Inflammatory macrophage (primary cell): ENCODE measurements around the gene ZBED4.

Experiments
- DNase-seq, 2 donors: peaks; one replicate each; pipeline ENCODE4 v3.0.0-alpha.2; 2020 to 2022

The ZBED4 gene

DNA sequence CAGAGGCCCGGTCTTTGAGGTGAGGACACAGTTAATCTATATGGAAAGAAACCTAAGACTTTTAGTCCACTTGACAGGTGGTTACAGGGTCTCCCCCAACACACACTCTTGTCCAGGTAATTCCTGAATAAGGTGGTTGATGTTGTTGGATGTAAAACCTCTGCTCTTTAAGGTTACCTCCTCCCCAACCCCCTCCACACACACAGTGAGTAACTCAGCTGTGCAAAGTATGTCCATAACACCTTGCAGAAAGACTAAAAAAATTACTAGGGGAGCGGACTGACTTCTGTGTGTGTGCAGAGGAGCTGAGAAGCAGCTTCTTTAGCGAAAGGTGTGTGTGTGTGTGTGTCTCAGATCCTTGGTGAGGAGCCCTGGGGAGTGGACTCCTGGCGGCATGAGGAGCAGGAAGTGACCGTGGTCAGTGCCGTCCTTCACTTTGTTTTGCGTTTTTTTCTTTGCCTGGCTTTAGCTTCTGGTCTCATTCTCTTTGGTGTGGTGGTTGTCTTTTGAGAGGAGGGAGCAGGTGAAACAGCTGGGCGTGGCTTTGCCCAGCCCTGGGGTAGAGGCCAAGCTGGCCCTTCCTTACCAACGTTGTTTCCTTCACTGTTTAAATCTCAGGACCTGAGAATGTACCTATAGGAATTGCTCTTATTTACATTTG, 1.7 kb downstream of the ZBED4 start:
- DNase-seq: no peak

DNA sequence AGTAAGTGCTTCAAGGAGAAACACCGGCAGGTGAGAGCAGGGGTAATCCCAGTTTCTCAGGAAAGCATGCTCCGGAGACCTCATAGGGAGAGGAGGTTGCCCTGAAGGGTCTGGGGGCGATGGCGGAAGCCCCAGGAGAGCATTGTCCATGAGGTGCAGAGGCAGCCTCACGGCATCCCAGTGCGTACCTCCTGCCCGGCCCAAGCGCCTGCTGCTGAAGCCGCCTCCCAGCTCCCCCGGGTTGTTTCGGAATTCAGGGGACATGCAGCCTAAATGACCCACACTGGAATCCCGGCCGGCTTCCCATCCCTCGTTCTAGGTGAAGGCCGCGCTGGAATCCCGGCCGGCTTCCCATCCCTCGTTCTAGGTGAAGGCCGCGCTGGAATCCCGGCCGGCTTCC, 2.7 kb downstream of the ZBED4 start:
- no peak for DNase-seq

DNA sequence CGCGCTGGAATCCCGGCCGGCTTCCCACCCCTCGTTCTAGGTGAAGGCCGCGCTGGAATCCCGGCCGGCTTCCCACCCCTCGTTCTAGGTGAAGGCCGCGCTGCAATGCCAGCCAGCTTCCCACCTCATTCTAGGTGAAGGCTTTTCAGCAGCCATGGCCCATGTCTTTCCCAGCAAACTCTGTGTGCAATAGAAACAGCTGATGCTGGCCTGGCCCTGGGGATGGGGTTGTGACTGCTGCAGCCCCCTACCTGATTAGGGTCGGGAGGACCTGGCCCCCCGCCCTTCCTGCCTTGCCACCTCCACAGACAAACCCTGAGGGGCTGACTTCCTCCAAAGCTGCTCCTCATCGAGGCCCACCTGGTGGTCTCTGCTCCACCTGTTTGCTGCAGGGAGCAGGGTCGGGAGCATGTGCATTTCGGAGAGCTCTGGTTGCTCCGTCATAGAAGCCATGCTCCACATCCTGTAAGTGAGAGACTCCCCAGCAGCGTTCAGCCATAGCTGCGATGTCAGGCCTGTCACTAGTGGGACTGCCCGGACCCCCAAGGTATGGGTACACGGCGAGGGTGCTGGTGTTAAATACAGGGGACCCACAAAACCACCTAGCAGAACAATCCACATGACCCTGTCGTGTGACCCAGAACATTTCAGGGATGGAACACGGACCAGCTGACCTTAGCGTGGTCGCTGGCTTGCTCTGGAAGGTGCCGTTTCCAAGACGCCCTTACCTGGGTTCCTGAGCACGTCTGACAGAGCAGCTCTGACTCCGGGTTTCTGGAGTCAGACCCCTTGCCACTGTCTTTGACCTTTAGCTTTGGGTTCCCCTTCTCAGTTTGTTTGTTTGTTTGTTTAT, 3.3 kb downstream of the ZBED4 start:
- no peak for DNase-seq

DNA sequence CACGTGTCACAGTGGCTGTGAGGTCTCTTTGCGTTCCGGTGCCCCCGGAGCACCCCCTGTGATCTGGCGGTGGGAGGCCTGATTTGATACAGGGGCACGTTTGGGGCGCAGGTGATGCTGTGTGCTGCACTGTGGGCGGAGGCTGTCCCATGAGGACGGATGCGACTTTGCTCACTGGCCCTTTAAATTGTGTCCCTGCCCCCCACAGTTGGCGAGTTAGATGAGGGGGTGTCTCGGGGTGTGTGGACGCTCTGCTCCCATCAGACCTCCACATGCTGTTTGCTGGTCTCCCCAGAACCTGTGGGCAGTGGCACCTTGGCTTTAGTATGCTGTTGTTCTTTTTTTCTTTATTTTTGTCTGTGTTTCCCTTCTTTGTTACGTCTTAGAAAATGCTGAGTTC, 5.2 kb downstream of the ZBED4 start:
- DNase-seq: no peak

DNA sequence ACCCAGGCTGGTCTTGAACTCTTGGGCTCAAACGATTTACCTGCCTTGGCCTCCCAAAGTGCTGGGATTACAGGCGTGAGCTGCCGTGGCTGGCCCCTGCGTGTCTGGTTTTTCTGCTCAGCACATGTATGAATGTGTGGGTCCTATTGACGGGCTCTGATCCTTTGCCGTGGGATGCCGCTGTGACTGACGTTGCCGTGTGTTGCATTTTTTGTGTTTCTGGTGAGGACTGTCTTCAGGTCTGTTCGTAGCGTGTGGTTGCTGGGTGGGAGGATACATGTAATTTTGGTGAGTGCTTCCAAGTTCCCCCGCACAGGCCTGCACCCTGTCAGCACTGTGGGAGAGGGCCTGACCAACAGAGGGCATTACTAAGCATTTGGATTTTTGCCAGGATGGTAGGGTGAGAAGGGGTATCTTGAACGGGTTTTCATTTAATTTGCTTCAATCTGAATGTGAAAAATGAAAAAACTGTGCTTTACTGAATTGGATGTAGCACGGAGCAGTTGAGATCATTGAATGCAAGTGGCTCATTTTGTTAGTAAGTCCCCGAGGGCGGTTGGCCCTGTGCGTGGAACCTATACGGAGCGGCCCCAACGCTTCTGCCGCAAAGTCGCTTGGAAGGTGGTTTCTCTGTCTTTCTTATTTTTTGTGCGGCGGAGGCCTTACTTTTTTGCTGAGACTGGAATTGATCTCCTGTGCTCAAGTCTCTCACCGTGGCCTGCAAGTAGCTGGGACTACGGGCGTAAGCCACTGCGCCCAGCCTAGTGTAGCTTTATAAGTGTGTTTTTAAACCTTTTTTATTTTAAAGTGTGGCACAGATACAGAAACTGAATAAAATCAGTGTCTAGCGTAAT, 8.2 kb downstream of the ZBED4 start:
- peak in 1 of 2 donors; percentile 38 for DNase-seq

DNA sequence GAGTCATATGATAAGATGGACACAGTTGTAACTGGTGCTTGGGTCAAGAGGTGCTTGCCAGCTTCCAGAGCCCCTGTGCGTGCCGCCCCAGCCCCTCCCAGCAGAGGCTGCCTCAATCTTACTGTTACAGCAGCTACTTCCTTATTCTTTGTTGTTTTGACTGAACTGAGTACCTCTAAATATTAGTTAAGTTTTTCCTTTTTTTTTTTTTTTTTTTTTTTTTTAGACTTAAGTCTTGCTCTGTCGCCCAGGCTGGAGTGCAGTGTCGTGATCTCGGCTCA, 8.8 kb downstream of the ZBED4 start:
- peak; percentile 23 to 43 for DNase-seq

DNA sequence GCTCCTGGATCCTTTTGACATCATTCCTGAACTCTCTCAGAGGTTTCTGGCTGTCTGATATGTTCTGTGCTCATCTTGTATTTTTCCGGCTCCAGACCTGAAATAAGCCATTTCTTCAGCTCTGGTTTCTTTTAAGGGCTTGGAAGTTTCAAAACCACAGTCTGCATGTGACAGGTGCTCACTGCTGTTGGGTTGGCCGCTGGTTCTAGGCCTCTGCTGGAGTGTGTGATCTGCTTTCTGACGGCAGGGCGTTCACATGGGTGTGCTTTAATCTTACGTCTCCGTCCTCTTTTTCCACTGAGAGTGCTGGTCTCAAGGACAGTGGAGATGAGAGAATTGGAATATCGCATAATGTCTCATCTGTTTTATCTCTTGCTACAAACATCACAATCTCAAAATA, 10.3 kb downstream of the ZBED4 start:
- DNase-seq: no peak

DNA sequence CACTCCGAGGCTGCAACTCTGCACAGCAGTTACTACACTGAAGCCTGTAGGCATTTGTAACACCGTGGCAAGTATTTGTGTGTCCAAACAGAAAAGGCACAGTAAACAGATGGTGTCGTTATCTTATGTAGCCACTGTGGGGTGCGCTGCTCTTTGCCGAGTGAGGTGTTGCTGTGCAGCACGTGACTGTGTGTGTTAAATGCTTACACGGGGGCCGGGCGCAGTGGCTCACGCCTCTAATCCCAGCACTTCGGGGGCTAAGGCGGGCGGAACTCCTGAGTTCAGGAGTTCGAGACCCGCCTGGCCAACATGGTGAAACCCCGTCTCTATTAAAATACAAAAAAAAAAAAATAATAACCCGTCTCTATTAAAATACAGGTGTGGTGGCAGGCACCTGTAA, 11.5 kb downstream of the ZBED4 start:
- DNase-seq: no peak

DNA sequence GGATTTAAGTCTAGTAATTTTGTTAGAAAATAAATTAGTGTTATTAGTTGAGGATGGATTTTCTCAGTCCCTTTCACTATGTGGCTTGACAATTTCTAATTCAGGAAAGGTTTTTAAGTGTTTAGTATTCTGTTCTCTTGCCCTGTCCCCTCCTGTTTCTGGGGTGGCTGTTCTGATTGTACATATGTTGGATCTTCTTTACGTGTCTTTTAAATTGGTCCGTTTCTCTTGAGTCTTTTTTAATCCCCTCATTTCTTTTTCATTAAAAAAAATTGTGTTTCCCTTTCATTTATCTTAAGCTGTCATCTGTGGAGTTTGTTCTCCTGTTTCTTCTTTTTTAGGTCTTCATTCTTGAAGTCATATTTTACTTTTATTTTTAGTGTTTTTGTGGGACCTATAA, 12.5 kb downstream of the ZBED4 start:
- DNase-seq: no peak

DNA sequence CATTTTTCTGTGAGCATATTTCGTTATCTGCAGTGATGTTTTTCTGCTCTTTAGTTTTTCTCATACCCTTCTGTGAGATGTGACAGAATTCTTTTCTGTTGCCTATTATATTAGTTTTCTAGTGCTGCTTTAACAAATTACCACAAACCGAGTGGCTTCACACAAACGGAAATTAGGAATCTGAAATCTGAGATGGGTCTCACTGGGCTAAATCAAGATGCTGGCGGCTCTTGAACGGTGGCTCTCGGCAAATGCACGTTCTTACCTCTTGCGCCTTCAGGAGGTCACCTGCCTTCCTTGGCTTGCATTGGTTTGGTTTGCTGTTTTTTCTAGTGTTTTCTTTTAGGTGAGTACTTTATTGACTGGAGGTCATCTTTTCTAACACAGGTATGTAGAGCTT, 13.0 kb downstream of the ZBED4 start:
- no peak for DNase-seq

DNA sequence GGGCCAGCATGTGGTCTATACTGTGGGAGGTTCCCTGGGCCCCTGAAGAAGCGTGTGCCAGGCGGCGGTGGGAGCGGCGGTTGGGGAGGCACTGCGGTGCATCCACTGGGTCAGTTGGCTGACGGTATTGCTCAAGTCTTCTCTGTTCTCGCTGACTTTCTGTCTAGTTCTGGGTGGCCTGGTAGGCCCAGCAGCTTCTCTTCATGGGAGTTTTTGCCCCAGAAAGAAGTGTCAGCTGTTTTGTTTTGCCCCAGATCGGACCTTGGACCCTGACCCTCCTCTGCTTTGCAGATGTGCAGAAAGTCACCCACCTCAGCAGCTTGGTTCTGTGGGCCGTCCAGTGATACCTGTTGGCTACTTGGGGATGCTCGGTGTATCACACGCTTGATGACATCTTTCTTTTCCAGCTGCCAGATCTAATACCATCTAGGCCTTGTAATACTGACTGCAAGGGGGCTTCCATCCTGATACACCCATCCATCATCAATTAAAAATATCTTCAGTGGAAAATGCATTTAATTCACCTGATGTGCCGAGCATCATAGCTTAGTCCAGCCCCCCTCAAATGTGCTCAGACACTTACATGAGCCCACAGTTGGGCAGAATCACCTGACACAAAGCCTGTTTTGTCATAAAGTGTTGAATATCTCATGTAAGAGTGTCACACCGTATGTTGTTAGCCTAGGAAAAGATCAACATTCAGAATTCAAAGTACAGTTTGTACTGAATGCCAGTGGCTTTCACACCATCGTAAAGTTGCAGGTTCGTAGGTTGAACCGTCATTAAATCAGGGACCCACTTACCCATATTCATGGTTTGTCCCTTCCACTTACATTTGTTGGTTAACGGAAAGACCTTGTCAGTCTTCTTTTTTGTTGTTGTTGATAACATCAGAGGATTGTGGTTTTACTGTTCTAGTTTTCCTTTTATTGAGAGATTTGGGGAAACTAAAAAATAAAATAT, 13.9 kb downstream of the ZBED4 start:
- no peak for DNase-seq

DNA sequence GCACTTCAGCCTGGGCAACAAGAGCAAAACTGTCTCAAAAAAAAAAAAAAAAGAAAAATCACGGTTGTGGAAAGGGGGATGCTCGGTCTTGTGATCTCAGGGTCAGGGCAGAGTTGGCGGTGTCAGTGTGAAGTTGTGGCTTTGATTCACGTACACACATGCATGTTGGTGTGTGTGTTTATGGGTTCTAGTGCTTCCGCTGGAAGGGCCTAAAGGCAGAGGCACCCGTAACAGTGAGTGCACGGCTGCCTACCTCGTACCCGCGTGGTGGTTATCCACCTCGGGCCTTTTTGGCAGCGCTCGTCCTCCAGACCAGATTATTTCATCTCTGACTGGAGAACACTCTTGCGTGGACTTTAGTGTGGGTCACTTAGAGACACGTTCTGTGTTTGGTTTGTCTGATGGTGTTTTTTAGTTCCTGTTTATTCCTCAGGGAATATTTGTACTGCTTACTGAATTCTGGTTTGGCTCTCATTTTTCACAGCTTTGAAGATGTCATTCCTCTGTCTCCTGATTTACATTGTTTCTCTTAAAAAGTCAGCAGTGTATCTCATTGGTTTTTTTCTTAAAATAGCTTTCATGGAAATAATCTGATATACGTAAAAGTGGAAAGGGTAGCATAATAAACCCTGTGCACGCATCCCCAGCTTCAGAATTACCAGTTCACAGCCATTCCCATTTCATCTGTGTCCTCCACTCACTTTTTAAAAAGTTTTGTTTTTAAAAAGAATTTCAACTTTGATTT, 15.6 kb downstream of the ZBED4 start:
- no peak for DNase-seq

DNA sequence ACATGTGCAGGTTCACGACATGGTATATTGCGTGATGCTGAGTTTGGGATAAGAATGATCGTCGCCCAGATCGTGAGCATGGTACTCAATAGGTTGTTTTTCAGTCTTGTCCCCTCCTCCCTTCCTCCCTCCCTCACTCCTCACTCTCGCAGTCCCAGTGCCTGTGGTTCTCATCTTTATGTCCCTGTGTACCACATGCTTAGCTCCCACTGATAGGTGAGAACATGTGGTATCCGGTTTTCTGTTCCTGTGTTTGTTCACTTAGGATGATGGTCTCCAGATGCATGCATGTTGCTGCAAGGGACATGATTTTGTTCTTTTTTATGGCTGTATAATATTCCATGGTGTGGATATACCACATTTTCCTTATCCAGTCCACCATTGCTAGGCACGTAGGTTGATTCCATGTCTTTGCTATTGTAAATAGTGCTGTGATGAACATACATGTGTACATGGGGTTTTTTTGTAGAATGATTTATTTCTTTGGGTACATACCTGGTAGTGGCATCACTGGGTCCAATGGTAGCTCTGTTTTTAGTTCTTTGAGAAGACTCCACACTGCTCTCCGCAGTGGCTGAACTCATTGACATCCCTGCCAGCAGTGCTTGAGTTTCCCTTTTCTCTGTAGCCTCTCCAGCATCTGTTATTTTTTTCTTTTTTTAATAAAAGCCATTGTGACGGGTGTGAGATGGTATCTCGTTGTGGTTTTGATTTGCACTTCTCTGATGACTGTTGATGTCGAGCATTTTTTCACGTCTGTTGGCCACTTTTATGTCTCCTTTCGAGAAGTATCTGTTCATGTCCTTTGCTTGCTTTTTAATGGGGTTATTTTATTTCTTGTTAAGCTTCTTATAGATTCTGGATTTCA, 16.4 kb downstream of the ZBED4 start:
- no peak for DNase-seq

DNA sequence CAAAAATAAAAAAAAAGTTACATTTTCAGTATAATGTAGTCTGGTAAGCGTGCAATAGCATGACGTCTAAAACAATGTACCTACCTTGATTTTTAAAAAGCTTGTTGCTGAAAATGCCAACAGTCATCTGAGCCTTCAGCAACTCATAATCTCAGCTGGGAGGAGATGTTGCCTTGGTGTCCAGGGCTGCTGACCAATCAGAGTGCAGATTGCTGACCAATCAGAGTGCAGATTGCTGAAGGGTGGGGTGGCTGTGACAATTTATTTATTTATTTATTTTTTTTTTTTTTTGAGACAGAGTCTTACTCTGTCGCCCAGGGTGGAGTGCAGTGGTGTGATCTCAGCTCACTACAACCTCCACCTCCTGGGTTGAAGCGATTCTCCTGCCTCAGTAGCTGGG, 17.8 kb downstream of the ZBED4 start:
- DNase-seq: no peak

DNA sequence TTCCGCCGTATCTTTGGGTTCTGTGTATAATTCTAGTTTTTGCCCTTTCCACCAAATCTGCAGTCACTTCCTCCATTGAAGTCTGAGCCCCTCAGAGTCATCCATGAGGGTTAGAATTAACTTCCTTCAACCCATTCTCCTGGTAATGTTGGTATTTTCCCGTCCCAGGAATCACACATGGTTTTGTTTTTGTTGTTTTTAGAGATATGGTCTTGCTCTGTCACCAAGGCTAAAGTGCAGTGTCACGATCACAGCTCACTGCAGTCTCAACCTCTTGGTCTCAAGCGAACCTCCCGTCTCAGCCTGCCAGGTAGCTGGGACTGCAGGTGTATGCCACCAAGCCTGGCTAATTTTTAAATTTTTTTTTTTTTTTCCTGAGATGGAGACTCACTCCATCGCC, 18.7 kb downstream of the ZBED4 start:
- DNase-seq: no peak

DNA sequence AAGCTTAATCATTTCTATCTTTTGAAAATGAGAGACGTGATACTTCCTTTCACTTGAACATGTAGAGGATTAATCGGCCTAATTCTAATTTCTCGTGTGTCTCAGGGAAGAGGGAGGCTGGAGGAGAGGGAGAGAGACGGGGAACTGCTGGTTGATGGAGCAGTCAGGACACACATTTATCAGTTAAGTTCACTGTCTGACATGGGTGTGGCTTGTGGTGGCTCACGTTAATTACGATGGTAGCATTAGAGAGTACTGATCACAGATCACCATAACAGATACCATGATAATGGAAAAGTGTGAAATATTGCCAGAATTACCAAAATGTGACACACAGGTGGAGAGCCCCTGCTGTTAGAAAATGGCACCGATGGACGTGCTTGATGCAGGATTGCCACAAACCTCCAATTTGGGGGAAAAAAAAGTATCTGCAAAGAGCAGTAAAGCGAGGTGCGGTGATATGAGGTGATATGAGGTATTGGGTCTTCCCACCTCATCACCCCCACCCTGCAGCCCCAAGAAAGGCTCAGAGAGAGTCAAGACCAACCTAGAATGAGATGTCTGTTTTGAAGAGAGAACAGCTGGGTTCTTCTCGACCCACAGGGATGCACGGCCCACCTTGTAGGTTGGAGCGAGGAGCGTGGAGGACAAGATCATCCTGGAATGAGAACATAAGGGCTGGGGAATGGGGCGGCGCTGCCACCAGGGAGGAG, 19.7 kb downstream of the ZBED4 start:
- no peak for DNase-seq

DNA sequence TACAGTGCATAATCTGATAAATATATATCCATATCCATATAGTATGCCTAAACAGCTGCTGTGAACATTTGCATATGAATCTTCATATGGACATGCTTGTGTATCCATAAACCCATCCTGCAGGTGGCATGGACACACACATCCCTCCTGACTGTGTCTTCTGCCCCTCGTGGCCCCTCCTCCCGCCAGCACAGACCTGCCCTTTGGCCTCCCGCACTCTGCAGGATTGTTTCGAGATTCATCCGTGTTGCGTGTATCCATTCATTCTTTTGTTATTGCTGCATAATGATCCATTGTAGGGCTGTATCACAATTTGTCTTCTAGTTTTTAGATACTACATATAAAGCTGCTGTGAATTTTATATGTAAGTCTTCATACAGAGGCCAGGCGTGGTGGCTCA, 24.0 kb downstream of the ZBED4 start:
- DNase-seq: no peak

DNA sequence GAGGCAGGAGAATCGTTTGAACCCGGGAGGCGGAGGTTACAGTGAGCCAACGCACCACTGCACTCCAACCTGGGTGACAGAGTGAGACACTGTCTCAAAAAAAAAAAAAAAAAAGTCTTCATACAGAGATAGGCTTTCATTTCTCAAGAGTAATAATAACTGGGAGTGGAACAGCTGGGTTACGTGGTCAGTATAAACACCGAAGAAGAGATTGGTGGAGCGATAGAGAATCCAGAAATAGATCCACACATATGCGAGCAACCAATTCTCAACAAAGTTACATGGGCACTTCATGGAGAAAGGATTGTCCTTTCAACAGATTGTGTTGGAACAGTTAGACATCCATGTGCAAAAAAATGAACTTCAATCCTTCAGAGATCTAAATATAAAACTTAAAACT, 24.6 kb downstream of the ZBED4 start:
- DNase-seq: no peak

DNA sequence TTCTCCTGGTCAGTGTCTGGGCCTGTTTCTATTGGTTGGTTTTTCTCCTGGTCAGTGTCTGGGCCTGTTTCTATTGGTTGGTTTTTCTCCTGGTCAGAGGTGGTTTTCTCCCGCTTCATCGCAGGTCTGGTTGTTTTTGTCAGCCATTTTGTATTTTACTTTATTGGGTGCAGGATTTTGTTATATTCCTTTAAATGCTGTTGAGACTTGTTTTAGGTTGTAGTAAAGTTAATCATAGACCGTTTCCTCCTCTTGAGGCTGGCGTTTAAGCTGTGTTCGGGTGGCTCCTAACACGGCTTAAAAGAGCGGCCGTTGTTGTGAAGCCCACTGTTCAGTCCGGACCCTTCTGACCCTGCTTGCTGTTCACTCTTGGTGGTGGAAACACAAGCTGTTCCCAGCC, 26.2 kb downstream of the ZBED4 start:
- DNase-seq: no peak

DNA sequence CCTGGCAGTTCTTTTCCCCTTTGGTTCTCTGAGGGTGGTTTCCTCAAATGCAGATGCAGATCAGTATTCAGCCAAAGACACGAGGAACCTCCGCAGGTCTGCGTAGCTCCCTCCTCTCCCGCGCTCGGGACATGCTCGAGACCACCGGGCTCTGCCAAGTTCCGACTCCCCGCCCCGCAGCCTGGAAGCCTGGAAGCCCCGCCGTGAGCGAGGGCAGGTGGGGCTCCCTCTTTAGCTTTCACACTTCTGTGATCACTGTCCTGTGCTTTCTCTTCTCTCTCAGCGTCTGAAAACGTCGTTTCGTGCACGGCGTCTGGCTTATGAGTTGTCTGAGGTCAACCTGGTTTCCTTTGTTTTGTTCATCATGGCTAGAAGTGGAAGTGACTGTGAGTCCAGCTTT, 26.6 kb downstream of the ZBED4 start:
- no peak for DNase-seq
